BJ (cell line): ENCODE data around the gene NPAS3. TPM values are rescaled to one million over a fixed set of nuclear protein-coding genes. Genes with fewer than 3 reads are reported as not detected.

Experiments used
- CTCF ChIA-PET: fragments of 350-600 bp; formaldehyde crosslinking; extraction: SDS; loops from one replicate; lab custom pipeline; 2021; ENCODE audit warnings: antibody characterized with exemption, inconsistent platforms; lab: Yijun Ruan, JAX
- POLR2A ChIA-PET: fragments of 300-600 bp; sonication (Branson Sonifier 250); formaldehyde crosslinking; extraction: SDS; loops from one replicate; lab custom pipeline; 2021; ENCODE audit warnings: antibody characterized with exemption; lab: Charles Lee
- DNase-seq: peaks from one replicate; pipeline ENCODE4 v3.0.0-alpha.2; 2011; ENCODE audit warnings: low read depth
- H3K27me3 ChIP-seq: 2 replicates; pipeline ENCODE4 v1.6.0; 2011; ENCODE audit warnings: low read length; ENCODE audit not compliant: control insufficient read depth, insufficient read depth
- H3K36me3 ChIP-seq: 2 replicates; pipeline ENCODE4 v1.5.1; 2011; ENCODE audit warnings: low read length; ENCODE audit not compliant: control insufficient read depth, insufficient read depth
- H3K4me3 ChIP-seq: 2 replicates; pipeline ENCODE4 v1.5.1; 2011; ENCODE audit warnings: low read depth, mild to moderate bottlenecking, control low read depth, low read length
- CTCF ChIP-seq: IDR thresholded peaks from 2 replicates; pipeline ENCODE4 v1.5.1; 2011; ENCODE audit warnings: low read depth, mild to moderate bottlenecking, control low read depth, inconsistent platforms, low read length, moderate library complexity; ENCODE audit not compliant: insufficient read depth
- polyA plus RNA-seq: library from polyadenylated mRNA; depleted of rRNA; stranded (reverse); fragments of >200 nt; gene quantifications from 2 replicates; pipeline ENCODE4 v1.2.3, GENCODE V29; 2011

The NPAS3 gene
- polyA plus RNA-seq, 1 experiment, result 0.09 TPM

DNA sequence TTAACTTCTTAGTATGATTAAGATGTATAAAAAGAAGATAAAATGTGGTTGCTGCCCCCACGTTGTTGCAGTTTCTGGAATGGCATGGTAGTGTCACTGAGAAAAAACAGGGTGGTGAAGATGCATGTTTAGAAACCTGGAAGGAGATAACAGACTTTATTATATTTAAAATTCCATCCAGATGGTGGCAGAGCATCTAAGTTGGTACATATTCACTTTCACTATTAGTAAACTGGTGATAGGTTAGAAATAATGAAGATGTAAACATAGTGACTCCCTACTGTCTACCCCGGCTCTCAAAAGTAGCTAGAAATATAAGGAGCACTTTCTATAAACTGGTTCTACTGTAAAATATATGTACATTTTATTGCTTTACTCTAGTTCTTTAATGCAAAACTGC, 279.3 kb downstream of the NPAS3 start:
- ChIA-PET CTCF (interaction anchor here (0.8 kb wide), 1 partner anchor 575 kb away, joined by 4 read pairs; no protein-coding TSS in a partner anchor), POLR2A (no interaction called here)
- no peak for TF ChIP-seq CTCF
- DNase-seq, result no peak
- H3K4me3 ChIP-seq, result no peak overlapping the region
- H3K36me3 ChIP-seq, result no peaks in the 10 kb centered on the region
- no peaks in the 10 kb centered on the region for H3K27me3 ChIP-seq

- no peaks in the 10 kb centered on the region for H3K36me3 ChIP-seq
- no peak for DNase-seq
- no peak overlapping the region for H3K4me3 ChIP-seq
- POLR2A ChIA-PET, result no interaction called here
- no peaks in the 10 kb centered on the region for H3K27me3 ChIP-seq
- CTCF ChIA-PET, result no interaction called here
- no peak for TF ChIP-seq CTCF
Observed at GRCh38 chr14:33219957-33220356, 281.3 kb downstream of the NPAS3 start.

DNA sequence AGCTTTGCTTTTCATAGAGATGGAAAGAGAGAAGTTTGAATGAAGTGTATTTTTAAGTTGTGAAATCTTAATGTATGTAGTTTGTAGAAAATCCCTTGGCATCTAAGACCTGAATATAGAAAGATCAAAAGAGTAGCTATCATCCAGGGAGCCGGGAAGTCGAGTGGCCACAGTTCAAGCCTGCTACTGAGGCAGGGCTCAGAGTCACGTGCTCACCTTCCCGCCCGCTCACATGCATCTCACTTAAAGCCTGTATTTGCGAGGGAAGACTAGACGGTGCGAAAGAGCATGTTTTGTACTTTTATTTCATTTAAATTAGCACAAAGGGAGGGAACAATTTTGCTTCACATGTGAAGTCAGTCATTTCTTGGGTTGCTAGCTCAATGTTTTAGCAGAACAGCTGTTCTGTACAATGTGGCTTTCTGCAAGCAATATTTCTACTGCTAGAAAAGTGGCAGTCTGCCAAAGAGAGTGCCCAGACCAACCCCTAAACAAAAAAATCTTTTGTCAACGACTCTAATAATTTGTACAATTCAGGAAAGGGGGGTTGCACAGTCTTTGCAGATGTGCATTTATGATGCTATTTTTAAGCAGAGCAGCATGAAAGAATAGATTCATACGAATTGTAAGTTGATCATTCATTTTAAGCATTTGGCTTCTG, 290.7 kb downstream of the NPAS3 start:
- no peaks in the 10 kb centered on the region for H3K27me3 ChIP-seq
- CTCF ChIA-PET, result no interaction called here
- POLR2A ChIA-PET, result no interaction called here
- no peak for TF ChIP-seq CTCF
- no peak overlapping the region for H3K4me3 ChIP-seq
- DNase-seq, result no peak
- no peaks in the 10 kb centered on the region for H3K36me3 ChIP-seq

DNA sequence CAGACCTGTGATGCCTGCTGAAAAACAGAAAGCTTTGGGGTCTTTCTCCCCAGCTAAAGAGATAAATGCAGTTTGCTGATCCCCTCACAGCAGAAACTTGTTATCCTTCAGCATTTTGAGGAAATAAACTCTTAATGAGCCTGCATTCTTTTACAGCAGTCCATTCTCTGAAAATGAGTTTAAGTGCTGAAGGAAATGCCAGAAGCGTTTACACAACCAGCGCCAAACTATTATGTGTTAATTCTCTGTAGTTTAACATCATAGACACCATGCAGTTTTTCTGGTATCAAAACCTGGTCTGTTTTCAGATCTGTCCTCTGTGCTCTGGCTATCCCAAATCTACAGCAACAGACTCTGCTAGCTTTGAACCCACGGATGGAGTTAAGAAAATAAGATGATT, 291.3 kb downstream of the NPAS3 start:
- Histone ChIP-seq H3K27me3 (no peaks in the 10 kb centered on the region), H3K36me3 (no peaks in the 10 kb centered on the region), H3K4me3 (no peak overlapping the region)
- no peak for DNase-seq
- POLR2A ChIA-PET, result no interaction called here
- CTCF ChIA-PET, result no interaction called here
- no peak for TF ChIP-seq CTCF

- no peak overlapping the region for H3K4me3 ChIP-seq
- H3K36me3 ChIP-seq, result no peaks in the 10 kb centered on the region
- H3K27me3 ChIP-seq, result no peaks in the 10 kb centered on the region
- ChIA-PET CTCF (no interaction called here), POLR2A (no interaction called here)
- no peak for TF ChIP-seq CTCF
- DNase-seq, result no peak
Observed at GRCh38 chr14:33232031-33232430, 293.4 kb downstream of the NPAS3 start.
